Upper lobe of right lung (tissue), 1 donor: Measurements from ENCODE around the gene DPH1. TPM values are rescaled to one million over a fixed set of nuclear protein-coding genes. Genes with fewer than 3 reads are reported as not detected.
"Not testable (repeated sequence)": the region's sequence is repeated elsewhere in the genome, so short reads cannot be mapped to it uniquely, and the experiment has no call there.

Source experiments
- ATAC-seq: fragments of 200-7000 bp; cut with Tn5 transposase; one replicate; pipeline ENCODE4 v1.9.1; 2020; ENCODE audit warnings: mild to moderate bottlenecking, moderate library complexity
- DNase-seq: peaks from one replicate; pipeline ENCODE4 v3.0.0-alpha.2; 2020
- H3K27ac ChIP-seq: fragments of 200-600 bp; one replicate; pipeline ENCODE4 v1.8.0; 2022
- H3K27me3 ChIP-seq: fragments of 200-600 bp; one replicate; pipeline ENCODE4 v1.8.0; 2022; ENCODE audit warnings: mild to moderate bottlenecking
- H3K36me3 ChIP-seq: fragments of 200-600 bp; one replicate; pipeline ENCODE4 v1.8.0; 2022
- H3K4me1 ChIP-seq: fragments of 200-600 bp; one replicate; pipeline ENCODE4 v1.8.0; 2022
- H3K4me3 ChIP-seq: fragments of 200-600 bp; one replicate; pipeline ENCODE4 v1.8.0; 2022; ENCODE audit warnings: mild to moderate bottlenecking
- H3K9me3 ChIP-seq: fragments of 200-600 bp; one replicate; pipeline ENCODE4 v1.8.0; 2022
- intact Hi-C: fragments of 100-400 bp; cut with DNase I; formaldehyde crosslinking; loops from one replicate; pipeline ENCODE4 v1.11.0; 2022
- long read RNA-seq: library from polyadenylated mRNA; unstranded; transcript quantifications from one replicate; pipeline ENCODE4 v2.0.0, GENCODE V29; 2021
- total RNA-seq: library from RNA; stranded (reverse); fragmentation: NEBNext Ultra II Directional; extraction: Animal tissue kit (Norgen Biotek cat#: 25700); gene quantifications from one replicate; pipeline ENCODE4 v1.2.1, GENCODE V29; 2021
- TF ChIP-seq, protein P1 (sequence below): fragments of 200-600 bp; IDR thresholded peaks from one replicate; pipeline ENCODE4 v1.8.0; 2022; ENCODE audit warnings: antibody characterized with exemption
- donor health status: DM: no; HTN: yes; CAD: no; lungs with severe emphysema.

Gene DPH1
- total RNA-seq = 47.8 TPM
- long read RNA-seq, transcript DPH1-201 (13 exons, 2,221 nt) = major isoform, 10 of 20 reads
- long read RNA-seq, partial matches to known transcripts = 0 of 20 reads
- long read RNA-seq, other reads (novel, unspliced or antisense) = 6 of 20 reads

DNA sequence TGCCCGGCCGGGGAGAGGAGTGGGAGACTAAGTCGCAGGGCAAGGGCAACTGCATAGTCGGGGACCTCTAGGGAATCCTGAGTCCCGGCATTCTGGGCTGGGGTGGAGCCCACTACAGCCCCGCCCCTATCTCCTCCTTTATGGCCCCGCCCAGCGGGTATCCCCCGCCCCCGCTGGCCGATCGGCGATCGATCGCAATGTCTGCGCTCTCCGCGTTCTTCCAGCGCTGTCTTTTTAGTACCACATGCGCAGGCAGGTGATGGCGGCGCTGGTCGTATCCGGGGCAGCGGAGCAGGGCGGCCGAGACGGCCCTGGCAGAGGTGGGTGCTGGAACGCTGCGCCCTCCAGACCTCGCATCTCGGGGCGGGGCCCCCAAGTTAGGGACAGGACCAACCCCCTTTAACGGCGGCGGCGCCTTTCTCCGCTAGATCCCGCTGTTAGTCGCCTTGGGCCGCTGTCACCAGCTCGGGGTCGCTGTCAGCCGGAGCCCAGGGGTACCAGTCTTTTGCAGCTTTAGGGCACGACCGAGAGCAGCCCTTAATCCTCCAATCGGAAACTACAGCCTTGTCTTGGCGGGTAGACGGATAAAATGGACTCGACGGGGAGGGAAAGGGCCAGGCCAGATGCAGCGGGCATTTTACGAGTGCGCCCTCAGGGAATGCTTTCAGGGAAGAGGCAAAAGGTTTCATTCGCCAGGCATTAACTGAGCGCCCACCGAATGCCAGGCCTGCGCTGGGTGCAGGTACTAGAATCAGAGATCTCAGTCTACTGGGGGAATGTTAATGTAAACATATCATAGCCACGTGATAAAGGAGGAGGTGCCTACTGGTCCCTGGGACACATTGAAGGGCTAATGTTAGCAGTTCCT is at the start of gene DPH1:
DPH1 (plus strand) TSS at position 243 of the 868 bp plus-strand sequence; CDS start at position 260, 17 bp downstream.
- intact Hi-C loops = loop anchor here (5.0 kb wide), 1 partner anchor 123 kb away; no protein-coding TSS in a partner anchor
- Histone ChIP-seq H3K4me1 (peaks cover 18% of the 10 kb centered on the region), H3K9me3 (no peaks in the 10 kb centered on the region), H3K27me3 (peaks cover 31% of the 10 kb centered on the region), H3K27ac (peak within 1 kb of the TSS; percentile 69), H3K36me3 (peaks cover 5% of the 10 kb centered on the region), H3K4me3 (peak within 1 kb of the TSS; percentile 93)
- ATAC-seq = peak; percentile 93
- TF ChIP-seq, protein P1, sequence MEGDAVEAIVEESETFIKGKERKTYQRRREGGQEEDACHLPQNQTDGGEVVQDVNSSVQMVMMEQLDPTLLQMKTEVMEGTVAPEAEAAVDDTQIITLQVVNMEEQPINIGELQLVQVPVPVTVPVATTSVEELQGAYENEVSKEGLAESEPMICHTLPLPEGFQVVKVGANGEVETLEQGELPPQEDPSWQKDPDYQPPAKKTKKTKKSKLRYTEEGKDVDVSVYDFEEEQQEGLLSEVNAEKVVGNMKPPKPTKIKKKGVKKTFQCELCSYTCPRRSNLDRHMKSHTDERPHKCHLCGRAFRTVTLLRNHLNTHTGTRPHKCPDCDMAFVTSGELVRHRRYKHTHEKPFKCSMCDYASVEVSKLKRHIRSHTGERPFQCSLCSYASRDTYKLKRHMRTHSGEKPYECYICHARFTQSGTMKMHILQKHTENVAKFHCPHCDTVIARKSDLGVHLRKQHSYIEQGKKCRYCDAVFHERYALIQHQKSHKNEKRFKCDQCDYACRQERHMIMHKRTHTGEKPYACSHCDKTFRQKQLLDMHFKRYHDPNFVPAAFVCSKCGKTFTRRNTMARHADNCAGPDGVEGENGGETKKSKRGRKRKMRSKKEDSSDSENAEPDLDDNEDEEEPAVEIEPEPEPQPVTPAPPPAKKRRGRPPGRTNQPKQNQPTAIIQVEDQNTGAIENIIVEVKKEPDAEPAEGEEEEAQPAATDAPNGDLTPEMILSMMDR = no peak
- peak; percentile 94 for DNase-seq

DNA sequence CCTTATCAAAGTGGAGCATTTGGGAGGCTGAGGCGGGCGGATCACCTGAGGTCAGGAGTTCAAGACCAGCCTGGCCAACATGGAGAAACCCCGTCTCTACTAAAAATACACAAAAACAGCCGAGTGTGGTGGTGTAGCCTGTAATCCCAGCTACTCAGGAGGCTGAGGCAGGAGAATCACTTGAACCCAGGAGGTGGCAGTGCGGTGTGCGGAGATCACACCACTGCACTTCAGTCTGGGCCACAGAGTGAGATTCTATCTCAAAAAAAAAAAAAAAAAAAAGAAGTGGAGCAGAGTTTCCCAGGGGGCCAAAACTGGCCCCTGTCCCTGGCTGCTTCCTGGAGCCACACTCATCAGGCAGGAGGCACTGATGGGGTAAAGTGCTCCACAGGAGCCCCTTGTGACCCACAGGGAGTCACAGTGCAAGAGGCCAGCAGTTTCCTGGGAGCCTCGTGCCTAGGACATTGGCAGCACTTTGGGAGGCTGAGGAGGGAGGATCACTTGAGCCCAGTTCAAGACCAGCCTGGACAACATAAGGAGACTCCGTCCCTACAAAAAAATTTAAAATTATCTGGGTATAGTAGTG is 49.2 kb upstream of the DPH1 start:
- Histone ChIP-seq H3K36me3 (no peaks in the 10 kb centered on the region), H3K9me3 (no peaks in the 10 kb centered on the region), H3K4me1 (no peaks in the 10 kb centered on the region), H3K27ac (no peak overlapping the region), H3K4me3 (no peak overlapping the region), H3K27me3 (peaks cover 19% of the 10 kb centered on the region)
- intact Hi-C loops = no loop called here
- TF ChIP-seq, protein P1 = no peak
- ATAC-seq (no peak), DNase-seq (no peak)

DNA sequence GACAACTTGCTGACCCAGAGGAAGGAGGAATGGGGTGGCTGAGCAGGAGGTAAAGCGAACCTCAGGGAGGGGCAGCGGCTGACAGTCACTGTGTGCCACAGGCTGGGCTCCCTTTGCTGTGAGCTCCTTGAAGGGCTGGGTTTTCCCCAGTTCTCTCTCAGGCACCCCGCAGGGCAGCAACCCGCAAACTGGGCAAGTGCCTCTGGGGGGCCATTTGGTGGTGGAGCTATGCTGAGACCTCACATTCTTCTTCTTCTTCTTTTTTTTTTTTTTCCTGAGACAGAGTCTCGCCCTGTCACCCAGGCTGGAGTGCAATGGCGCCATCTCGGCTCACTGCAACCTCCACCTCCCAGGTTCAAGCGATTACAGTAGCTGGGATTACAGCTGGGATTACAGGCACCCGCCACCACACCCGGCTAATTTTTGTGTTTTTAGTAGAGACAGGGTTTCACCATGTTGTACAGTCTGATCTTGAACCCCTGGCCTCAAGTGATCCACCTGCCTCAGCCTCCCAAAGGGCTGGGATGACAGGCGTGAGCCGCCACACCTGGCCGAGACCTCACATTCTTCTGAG is 47.1 kb upstream of the DPH1 start:
- H3K27me3 ChIP-seq, H3K4me3 ChIP-seq, H3K36me3 ChIP-seq, H3K4me1 ChIP-seq, intact Hi-C loops, H3K27ac ChIP-seq, ATAC-seq, DNase-seq, H3K9me3 ChIP-seq: not testable (repeated sequence)

DNA sequence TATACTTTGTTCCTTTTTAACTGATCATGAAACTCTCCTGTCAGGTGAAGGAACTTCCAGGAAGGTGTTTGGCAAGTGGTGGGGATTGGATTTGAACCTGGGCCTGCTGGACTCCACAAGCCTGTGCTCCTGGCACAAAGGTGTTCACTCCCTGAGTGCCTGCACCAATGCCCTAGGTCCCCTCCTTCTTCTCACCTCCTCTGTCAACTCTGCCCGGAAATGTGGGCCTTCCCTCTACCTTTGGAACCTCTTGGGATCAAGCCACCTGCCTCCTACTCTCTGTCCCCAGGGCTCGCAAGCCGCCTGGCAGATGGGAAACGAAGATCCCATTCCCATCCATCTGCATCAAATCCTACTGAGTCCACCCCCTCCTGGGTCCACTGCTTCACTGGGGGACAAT is 44.9 kb upstream of the DPH1 start:
- ATAC-seq = no peak
- H3K27ac ChIP-seq = no peak overlapping the region
- no peaks in the 10 kb centered on the region for H3K9me3 ChIP-seq
- no peaks in the 10 kb centered on the region for H3K36me3 ChIP-seq
- DNase-seq = no peak
- TF ChIP-seq, protein P1 = no peak
- H3K4me3 ChIP-seq = no peak overlapping the region
- H3K4me1 ChIP-seq = no peaks in the 10 kb centered on the region
- H3K27me3 ChIP-seq = no peaks in the 10 kb centered on the region
- intact Hi-C loops = no loop called here

DNA sequence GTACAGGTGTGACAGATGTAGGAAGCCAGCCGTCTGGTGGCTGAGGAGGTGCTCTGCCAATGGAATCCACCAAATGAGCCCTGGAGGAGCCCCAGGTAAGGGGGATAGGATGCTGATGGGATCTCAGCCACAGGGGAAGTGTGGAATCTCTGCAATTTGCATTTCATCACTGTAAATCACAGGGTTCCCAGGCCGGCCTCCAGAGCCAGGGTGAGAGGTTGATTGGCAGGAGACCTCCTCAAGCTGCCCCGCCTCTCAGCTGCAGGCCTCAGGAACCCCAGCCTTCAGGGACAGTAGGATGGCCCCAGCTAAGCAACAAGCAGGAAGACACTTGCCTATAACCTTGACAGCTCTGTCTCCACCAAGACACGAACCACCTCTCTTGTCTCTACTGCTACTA is 44.3 kb upstream of the DPH1 start:
- TF ChIP-seq, protein P1 = no peak
- intact Hi-C loops = no loop called here
- Histone ChIP-seq H3K36me3 (no peaks in the 10 kb centered on the region), H3K27me3 (no peaks in the 10 kb centered on the region), H3K4me3 (no peak overlapping the region), H3K27ac (no peak overlapping the region), H3K9me3 (no peaks in the 10 kb centered on the region), H3K4me1 (no peaks in the 10 kb centered on the region)
- ATAC-seq = no peak
- DNase-seq = no peak
